T-cell (primary cell): ENCODE results near the gene TCP11. TPM values are rescaled to one million over a fixed set of nuclear protein-coding genes. Genes with fewer than 3 reads are reported as not detected.
A peak's percentile ranks its signal among the peaks of the same experiment; 100 is the strongest.

ENCODE experiments used
- ATAC-seq, 4 experiments: fragments of 200-7000 bp in 3 of 4; fragments of 150-1000 bp in 1 of 4; cut with Tn5 transposase; replicated peaks in 1 of 4; 1 replicate in 3 of 4; 2 replicates in 1 of 4; pipeline ENCODE4 v1.10.0; 2021; ENCODE audit warnings: moderate library complexity in 3 of 4, mild to moderate bottlenecking in 2 of 4, moderate number of reproducible peaks in 1 of 4
- CTCF ChIA-PET, 2 donors: fragments of 300-600 bp; sonication (Branson Sonifier 250); formaldehyde crosslinking; loops; one replicate each; lab custom pipeline; 2022; ENCODE audit warnings: antibody characterized with exemption in 2 of 2; lab: Charles Lee
- POLR2A ChIA-PET, 2 donors: fragments of 300-600 bp; sonication (Branson Sonifier 250); formaldehyde crosslinking; loops; one replicate each; lab custom pipeline; 2022; ENCODE audit warnings: antibody characterized with exemption in 2 of 2; lab: Charles Lee
- DNase-seq, 35 experiments: peaks; one replicate each; pipeline versions ENCODE4 v3.0.0 to v3.0.0-alpha.2; 2013 to 2023
- H3K27ac ChIP-seq: one replicate; pipeline ENCODE4 v1.5.1; 2013; ENCODE audit warnings: low read length
- H3K27me3 ChIP-seq, 2 experiments: replicated peaks in 1 of 2; 1 replicate in 1 of 2; 2 replicates in 1 of 2; pipeline versions ENCODE4 v1.6.1 to v1.7.0; 2013; ENCODE audit warnings: low read length in 1 of 2, mixed read lengths in 1 of 2; ENCODE audit not compliant: control insufficient read depth in 2 of 2, insufficient read depth in 2 of 2; ENCODE audit errors: extremely low read depth in 1 of 2
- H3K36me3 ChIP-seq, 2 donors: 1 replicate in 1 of 2; 2 replicates in 1 of 2; pipeline versions ENCODE4 v1.6.1 to v1.7.0; 2013; ENCODE audit warnings: low read length in 1 of 2; ENCODE audit not compliant: control insufficient read depth in 2 of 2, insufficient read depth in 1 of 2; ENCODE audit errors: extremely low read depth in 1 of 2
- H3K4me1 ChIP-seq, 2 experiments: 1 replicate in 1 of 2; 2 replicates in 1 of 2; pipeline versions ENCODE4 v1.6.1 to v1.7.0; 2013; ENCODE audit warnings: low read length in 2 of 2, mixed read lengths in 1 of 2; ENCODE audit not compliant: insufficient read depth in 2 of 2, control insufficient read depth in 1 of 2; ENCODE audit errors: extremely low read depth in 1 of 2
- H3K4me3 ChIP-seq, 2 donors: 1 replicate in 1 of 2; 2 replicates in 1 of 2; pipeline versions ENCODE4 v1.5.1 to v1.7.0; 2013; ENCODE audit warnings: mild to moderate bottlenecking in 2 of 2, low read length in 1 of 2, moderate library complexity in 1 of 2; ENCODE audit not compliant: control insufficient read depth in 1 of 2; ENCODE audit errors: extremely low read depth in 1 of 2
- H3K9me3 ChIP-seq: 2 replicates; pipeline ENCODE4 v1.7.0; 2013
- H3K27ac Mint-ChIP-seq, 2 donors: one replicate each; pipeline ENCODE4 v1.8.0; 2020 to 2021; ENCODE audit warnings: mild to moderate bottlenecking in 2 of 2, mixed read lengths in 2 of 2
- H3K27me3 Mint-ChIP-seq, 2 donors: one replicate each; pipeline ENCODE4 v1.8.0; 2021 to 2022; ENCODE audit warnings: mixed read lengths in 2 of 2
- H3K36me3 Mint-ChIP-seq: one replicate; pipeline ENCODE4 v1.8.0; 2021; ENCODE audit warnings: mixed read lengths
- H3K4me1 Mint-ChIP-seq, 3 donors: one replicate each; pipeline ENCODE4 v1.8.0; 2020 to 2022; ENCODE audit warnings: mixed read lengths in 3 of 3, mild to moderate bottlenecking in 1 of 3
- H3K4me3 Mint-ChIP-seq, 3 donors: one replicate each; pipeline ENCODE4 v1.8.0; 2020 to 2022; ENCODE audit warnings: mild to moderate bottlenecking in 3 of 3, mixed read lengths in 3 of 3, moderate library complexity in 3 of 3
- H3K9me3 Mint-ChIP-seq, 3 donors: one replicate each; pipeline ENCODE4 v1.8.0; 2020 to 2022; ENCODE audit warnings: mixed read lengths in 3 of 3
- WGBS: methylation state at CpG from one replicate; pipeline ENCODE4 v1.1.5; 2013; ENCODE audit warnings: missing lambda C conversion rate; ENCODE audit not compliant: insufficient coverage; 5-methylcytosine and 5-hydroxymethylcytosine counted together
- total RNA-seq, 35 experiments: library from RNA in 6 of 35; stranded (reverse) in 6 of 35; fragments of 120-200 nt in 1 of 35; gene quantifications; one replicate each; pipeline versions ENCODE4 v1.2.1 to v1.2.4 and lab custom pipeline; 2013 to 2026

The TCP11 gene
- total RNA-seq, 5 donors from 2014 or later (not counting 1 experiment from before 2014, with no cell fraction given) = not detected

DNA sequence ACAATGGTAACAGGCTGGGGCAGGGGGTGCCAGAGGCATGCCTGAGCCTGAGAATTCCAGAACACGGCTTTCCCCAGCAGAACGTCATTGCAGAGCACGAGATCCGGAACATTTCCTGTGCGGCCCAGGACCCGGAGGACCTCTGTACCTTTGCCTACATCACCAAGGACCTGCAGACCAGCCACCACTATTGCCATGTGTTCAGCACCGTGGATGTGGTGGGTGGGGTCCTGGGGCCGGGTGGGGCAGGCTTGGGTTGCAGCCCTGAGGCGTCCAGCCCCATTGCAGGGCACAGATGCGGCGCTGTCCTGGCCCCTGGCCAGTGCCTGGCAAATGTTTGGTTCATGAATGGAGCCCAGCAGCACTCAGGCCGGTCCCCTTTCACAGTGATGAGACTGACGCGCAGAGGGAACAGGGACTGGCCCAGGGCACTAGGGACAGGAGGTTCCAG lies 57.1 kb downstream of the TCP11 start:
- peaks cover 38 to 54% of the 10 kb centered on the region in 2 donors for H3K36me3 ChIP-seq
- DNase-seq (peak in 1 of 35 experiments; percentile 13), ATAC-seq (no peak)
- no peak overlapping the region for H3K4me3 ChIP-seq
- no peaks in the 10 kb centered on the region for H3K27me3 ChIP-seq
- Mint-ChIP-seq H3K9me3 (no peaks in the 10 kb centered on the region), H3K4me3 (no peak overlapping the region), H3K27me3 (no peaks in the 10 kb centered on the region), H3K27ac (no peak overlapping the region), H3K36me3 (peaks cover 64% of the 10 kb centered on the region), H3K4me1 (no peaks in the 10 kb centered on the region)
- ChIA-PET POLR2A (no interaction called here), CTCF (no interaction called here)
- no peaks in the 10 kb centered on the region for H3K4me1 ChIP-seq
- WGBS = 90% methylated on average over 8 of the region's 14 CpGs
- H3K9me3 ChIP-seq = no peaks in the 10 kb centered on the region
- H3K27ac ChIP-seq = no peak overlapping the region

DNA sequence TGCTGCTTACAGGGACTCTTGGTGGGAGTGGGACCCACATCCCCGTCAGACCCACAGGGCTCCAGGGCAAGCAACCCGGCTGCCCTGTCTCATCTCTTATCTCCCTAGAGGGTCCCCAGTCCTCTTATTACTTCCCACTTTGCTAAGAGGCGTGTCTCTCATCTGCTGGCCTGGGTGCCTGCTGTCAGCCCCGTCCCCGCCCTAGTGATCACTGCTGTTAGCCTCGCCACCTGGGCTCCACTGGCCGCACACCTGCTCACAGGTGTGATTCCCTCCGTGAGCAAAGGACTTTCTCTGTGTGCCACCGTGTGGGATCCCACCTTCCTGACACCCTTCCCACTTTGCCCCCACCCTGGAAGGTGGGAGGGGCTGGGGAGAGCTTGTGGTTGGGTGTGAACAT lies 57.6 kb downstream of the TCP11 start:
- no peak overlapping the region for H3K27ac ChIP-seq
- H3K27ac Mint-ChIP-seq = no peak overlapping the region
- H3K36me3 Mint-ChIP-seq = peaks cover 60% of the 10 kb centered on the region
- no peak overlapping the region for H3K4me3 ChIP-seq
- H3K9me3 ChIP-seq = no peaks in the 10 kb centered on the region
- POLR2A ChIA-PET = no interaction called here
- WGBS = 100% methylated on average over 5 of the region's 9 CpGs
- no peak overlapping the region for H3K4me3 Mint-ChIP-seq
- H3K9me3 Mint-ChIP-seq = no peaks in the 10 kb centered on the region
- CTCF ChIA-PET = no interaction called here
- DNase-seq (peak in 1 of 35 experiments; percentile 10), ATAC-seq (no peak)
- no peaks in the 10 kb centered on the region for H3K4me1 ChIP-seq
- no peaks in the 10 kb centered on the region for H3K27me3 ChIP-seq
- no peaks in the 10 kb centered on the region for H3K4me1 Mint-ChIP-seq
- H3K36me3 ChIP-seq = peaks cover 40 to 58% of the 10 kb centered on the region in 2 donors
- H3K27me3 Mint-ChIP-seq = no peaks in the 10 kb centered on the region

DNA sequence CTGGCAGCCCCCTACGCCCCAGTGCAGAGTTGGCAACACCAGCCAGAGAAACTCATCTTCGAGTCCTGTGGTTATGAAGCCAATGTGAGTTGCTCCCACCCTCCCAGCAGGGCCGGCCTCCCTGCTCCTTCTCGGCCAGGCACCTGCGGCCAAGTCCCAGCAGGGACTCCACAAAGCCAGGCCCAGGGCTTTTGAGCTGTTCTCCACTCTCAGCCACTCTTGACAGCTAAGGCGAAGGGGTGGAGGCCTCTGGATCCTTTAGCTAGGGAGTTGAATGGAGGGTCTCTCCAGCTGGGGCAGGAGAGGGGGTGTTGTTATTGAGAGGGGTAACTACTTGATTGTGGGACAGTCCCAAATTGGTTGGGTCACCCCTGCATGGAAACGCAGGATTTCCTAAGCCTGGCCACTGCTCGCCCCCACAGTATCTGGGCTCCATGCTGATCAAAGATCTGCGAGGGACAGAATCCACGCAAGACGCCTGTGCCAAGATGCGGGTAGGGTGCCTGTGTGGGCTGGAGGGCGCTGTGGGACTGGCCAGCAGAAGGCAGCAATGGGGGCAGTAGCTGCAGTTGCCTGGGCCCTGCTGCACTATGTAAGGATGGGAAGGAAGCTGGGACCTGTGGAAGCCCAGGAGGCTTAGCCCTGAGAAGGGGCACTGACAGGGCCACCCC lies 58.3 kb downstream of the TCP11 start:
- no peak for ATAC-seq
- Mint-ChIP-seq H3K9me3 (no peaks in the 10 kb centered on the region), H3K4me3 (no peak overlapping the region), H3K27ac (no peak overlapping the region), H3K4me1 (no peaks in the 10 kb centered on the region), H3K27me3 (no peaks in the 10 kb centered on the region), H3K36me3 (peaks cover 56% of the 10 kb centered on the region)
- 96% methylated on average over 9 of the region's 13 CpGs for WGBS
- Histone ChIP-seq H3K4me3 (no peak overlapping the region), H3K9me3 (no peaks in the 10 kb centered on the region), H3K36me3 (peaks cover 40 to 63% of the 10 kb centered on the region in 2 donors), H3K27me3 (no peaks in the 10 kb centered on the region), H3K4me1 (no peaks in the 10 kb centered on the region), H3K27ac (no peak overlapping the region)
- peak in 1 of 35 experiments; percentile 16 for DNase-seq
- ChIA-PET POLR2A (no interaction called here), CTCF (no interaction called here)

DNA sequence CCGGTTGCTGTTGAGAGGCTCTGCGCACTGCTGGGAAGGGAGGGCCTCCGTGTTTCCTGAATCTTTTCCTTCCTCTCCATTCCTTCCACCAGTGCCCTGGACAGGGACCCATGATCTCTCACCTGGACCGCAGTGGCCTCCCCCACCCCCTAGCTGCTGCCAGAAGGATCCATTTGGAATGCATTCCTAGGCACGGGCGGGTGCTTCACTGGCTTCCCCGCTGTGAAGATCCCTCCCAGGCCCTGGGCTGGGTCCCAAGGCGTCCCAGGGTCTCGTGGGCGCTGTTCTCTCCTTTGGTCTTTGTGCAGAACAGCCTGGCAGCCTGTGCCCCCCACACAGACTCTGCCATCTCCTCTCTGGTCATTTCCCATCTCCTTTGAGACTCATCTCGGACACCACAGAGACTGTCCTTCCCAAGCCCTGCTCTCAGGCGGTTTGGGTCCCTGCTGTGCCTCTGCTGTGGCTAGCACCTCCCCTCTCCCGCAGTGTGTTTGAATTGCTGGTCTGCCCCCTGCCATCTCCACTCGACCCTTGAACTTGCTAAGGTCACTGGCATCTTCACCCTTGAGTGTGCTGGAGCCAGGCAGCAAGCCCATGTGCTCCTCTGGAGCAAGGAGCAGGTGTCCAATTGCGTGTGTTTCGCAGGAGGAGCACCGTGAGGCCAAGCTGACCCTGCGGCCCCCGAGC lies 59.0 kb downstream of the TCP11 start:
- Histone ChIP-seq H3K27ac (no peak overlapping the region), H3K9me3 (no peaks in the 10 kb centered on the region), H3K4me3 (no peak overlapping the region), H3K36me3 (peaks cover 40 to 61% of the 10 kb centered on the region in 2 donors), H3K4me1 (no peaks in the 10 kb centered on the region), H3K27me3 (no peaks in the 10 kb centered on the region)
- POLR2A ChIA-PET = no interaction called here
- CTCF ChIA-PET = no interaction called here
- ATAC-seq = no peak
- H3K4me3 Mint-ChIP-seq = no peak overlapping the region
- H3K27me3 Mint-ChIP-seq = no peaks in the 10 kb centered on the region
- no peaks in the 10 kb centered on the region for H3K4me1 Mint-ChIP-seq
- WGBS = 93% methylated on average over 17 of the region's 19 CpGs
- H3K36me3 Mint-ChIP-seq = peaks cover 51% of the 10 kb centered on the region
- H3K9me3 Mint-ChIP-seq = no peaks in the 10 kb centered on the region
- peak in 1 of 35 experiments; percentile 15 for DNase-seq
- no peak overlapping the region for H3K27ac Mint-ChIP-seq

DNA sequence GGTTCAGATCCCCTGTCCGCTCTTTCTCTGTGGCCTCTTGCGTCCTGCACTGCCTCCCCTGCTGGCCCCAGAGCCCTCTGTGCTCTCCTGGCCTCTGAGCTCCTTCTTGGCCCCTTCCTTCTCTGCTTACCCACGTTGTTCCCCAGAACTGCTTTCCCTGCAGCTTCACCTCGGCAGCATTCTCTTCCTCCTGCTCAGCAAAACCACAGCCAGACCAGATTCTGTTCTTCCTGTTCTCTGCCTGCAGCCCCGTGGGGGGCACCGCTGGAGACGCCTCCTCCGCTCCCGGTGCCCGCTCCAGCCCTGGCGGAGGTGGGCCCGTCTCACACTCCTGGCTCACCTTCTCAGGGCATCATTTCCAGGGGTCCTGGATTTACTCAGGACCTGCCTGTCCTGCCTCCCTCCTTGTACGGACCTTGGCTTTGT lies 59.7 kb downstream of the TCP11 start:
- POLR2A ChIA-PET = no interaction called here

DNA sequence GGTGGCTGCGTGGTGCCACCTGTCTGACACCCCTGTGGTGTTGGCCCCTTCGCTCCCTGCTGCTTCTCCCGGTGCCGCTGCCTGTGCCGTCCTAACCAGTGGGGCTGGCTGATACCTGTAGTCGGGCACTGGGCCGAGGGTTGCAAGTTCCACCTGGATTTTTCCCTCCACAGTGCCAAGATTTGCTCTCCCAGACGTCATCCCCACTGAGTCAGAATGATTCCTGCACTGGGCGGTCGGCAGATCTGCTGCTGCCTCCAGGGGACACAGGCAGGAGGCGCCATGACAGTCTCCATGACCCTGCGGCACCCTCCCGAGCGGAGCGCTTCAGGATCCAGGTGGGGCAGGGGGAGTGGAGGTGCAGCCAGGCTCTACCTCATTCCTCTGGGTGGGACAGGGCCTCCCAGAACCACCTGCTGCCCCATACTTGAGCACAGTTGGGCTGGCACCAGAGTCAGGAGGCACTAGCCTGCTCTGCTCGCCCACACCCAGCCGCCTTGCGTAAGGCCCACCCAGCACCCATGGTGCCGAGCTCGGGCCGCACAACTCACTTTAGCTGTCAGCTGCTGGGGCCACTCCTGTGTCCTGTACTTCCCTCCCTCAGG lies 60.2 kb downstream of the TCP11 start:
- 95% methylated on average over 14 of the region's 21 CpGs for WGBS

More for the DNA sequence above, 59.7 kb downstream of the TCP11 start:
- H3K27me3 ChIP-seq = no peaks in the 10 kb centered on the region
- 52% methylated on average over 13 of the region's 13 CpGs for WGBS
- H3K4me3 ChIP-seq = no peak overlapping the region
- H3K9me3 ChIP-seq = no peaks in the 10 kb centered on the region
- Mint-ChIP-seq H3K27me3 (no peaks in the 10 kb centered on the region), H3K36me3 (peaks cover 51% of the 10 kb centered on the region), H3K27ac (no peak overlapping the region), H3K9me3 (no peaks in the 10 kb centered on the region), H3K4me3 (no peak overlapping the region), H3K4me1 (no peaks in the 10 kb centered on the region)
- H3K4me1 ChIP-seq = no peaks in the 10 kb centered on the region
- H3K27ac ChIP-seq = no peak overlapping the region
- ATAC-seq = no peak
- peak in 1 of 35 experiments; percentile 12 for DNase-seq
- H3K36me3 ChIP-seq = peaks cover 40 to 58% of the 10 kb centered on the region in 2 donors
- CTCF ChIA-PET = no interaction called here

More for the DNA sequence above, 60.2 kb downstream of the TCP11 start:
- no peaks in the 10 kb centered on the region for H3K9me3 Mint-ChIP-seq
- H3K36me3 Mint-ChIP-seq = peaks cover 46% of the 10 kb centered on the region
- no peak overlapping the region for H3K4me3 Mint-ChIP-seq
- no peaks in the 10 kb centered on the region for H3K9me3 ChIP-seq
- no peaks in the 10 kb centered on the region for H3K27me3 ChIP-seq
- H3K36me3 ChIP-seq = peaks cover 36 to 58% of the 10 kb centered on the region in 2 donors
- no peak for ATAC-seq
- no peak overlapping the region for H3K4me3 ChIP-seq
- H3K4me1 ChIP-seq = no peaks in the 10 kb centered on the region
- H3K27ac Mint-ChIP-seq = no peak overlapping the region
- no peaks in the 10 kb centered on the region for H3K4me1 Mint-ChIP-seq
- CTCF ChIA-PET = no interaction called here
- peak in 1 of 35 experiments; percentile 23 for DNase-seq
- H3K27ac ChIP-seq = no peak overlapping the region
- H3K27me3 Mint-ChIP-seq = no peaks in the 10 kb centered on the region
- POLR2A ChIA-PET = no interaction called here
